ACHN (cell line): ENCODE data around the gene AGO3.

Experiments used
- DNase-seq: peaks from one replicate; pipeline ENCODE4 v3.0.0-alpha.2; 2015
- in situ Hi-C: cut with HindIII; loops from 2 replicates; pipeline ENCODE4 v1.10.0; 2017; ENCODE audit warnings: low sequenced_read_pairs, low pct_ligation_motif_present, low pct_unique_long_range_greater_than_20kb

AGO3 gene

GRCh38 chr1:36088577-36089392 lies 157.9 kb downstream of the AGO3 start, which contains the start of gene ADPRS:
Gene ADPRS, plus strand, starts transcription at chr1:36088892. Its CDS starts 13 bp downstream, at chr1:36088905.
- DNase-seq: peak; percentile 87
- in situ Hi-C loops: no loop called here

DNA sequence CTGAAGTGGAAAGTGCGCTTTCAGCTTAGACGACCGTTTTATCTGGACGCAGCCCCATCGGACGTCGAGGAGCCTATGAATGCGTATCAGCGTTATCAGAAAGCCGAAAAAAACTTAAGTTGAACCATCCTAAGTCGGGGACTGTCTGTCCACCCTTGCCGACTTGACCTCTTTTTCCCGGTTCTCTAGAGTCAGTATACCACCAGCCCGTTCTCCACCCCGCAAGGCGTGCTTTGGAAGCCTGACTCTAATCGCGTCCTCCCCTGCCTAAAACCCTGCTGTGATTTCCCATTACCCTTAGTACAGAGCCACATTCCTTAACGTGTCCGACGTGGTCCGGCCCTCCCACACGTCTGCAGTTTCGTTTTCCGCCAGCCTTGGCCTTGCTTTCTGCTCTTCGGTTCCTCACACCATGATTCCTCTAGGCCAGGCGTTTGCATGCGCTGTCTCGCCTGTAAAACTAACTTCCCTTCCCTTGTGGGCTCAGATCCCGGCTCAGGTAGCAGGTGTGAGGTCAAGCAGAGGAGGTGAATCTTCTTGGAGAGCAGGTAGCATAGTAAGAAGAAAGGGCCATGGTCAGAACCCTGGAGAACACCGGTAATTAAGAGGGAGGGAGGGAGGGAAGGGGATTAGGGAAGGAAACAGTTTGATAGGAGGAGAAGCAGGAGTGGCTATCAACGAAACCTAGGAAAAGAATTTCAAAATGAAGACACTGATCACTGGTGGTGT lies 158.7 kb downstream of the AGO3 start:
- peak; percentile 70 for DNase-seq
- in situ Hi-C loops: no loop called here

GRCh38 chr1:36091141-36091540 lies 160.2 kb downstream of the AGO3 start:
- in situ Hi-C loops: no loop called here
- DNase-seq: no peak

GRCh38 chr1:36091698-36092097 lies 160.8 kb downstream of the AGO3 start:
- in situ Hi-C loops: no loop called here
- no peak for DNase-seq

DNA sequence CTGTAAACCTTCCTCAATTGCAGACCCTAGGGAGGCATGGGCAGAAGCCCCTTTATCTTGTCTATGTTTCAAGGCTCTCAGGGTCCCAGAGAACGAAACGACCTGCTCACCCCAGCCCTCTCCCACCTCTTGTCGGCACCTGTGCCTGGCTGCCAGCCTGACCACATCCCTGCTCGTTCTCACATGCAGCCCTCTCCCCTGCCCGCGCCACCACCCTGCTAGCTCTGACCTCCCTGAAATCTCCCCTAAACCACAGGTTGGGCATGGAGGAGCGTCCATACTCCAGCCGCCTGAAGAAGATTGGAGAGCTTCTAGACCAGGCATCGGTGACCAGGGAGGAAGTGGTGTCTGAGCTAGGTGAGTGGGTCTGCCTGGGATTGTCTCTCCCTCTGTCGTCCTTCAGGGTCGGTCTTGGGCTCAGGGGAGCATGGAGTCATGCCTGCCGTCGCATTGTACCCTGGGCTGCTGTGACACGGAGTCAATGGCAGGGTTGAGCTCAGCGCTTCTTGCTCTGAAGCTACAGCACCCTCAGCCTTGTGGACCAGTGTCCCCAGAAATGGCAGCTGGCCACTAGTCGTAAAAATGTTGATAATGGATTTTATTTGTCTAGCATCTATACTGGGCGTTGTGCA lies 161.4 kb downstream of the AGO3 start:
- in situ Hi-C loops: no loop called here
- no peak for DNase-seq

DNA sequence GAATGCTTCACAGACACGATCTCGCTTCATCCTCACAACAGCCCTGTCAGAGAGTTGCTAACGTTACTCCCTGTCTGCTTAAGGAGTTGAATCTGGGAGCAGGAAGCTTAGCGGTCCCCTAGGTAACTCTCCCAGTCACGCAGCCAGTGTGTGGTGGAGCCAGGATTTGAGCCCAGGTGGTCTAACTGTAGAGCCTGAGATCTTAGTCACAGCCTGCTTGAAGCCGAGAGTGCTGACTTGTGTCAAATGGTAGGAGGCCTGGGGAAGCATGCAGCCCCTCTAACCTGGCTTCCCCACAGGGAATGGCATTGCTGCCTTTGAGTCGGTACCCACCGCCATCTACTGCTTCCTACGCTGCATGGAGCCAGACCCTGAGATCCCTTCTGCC lies 161.9 kb downstream of the AGO3 start:
- in situ Hi-C loops: no loop called here
- DNase-seq: no peak

DNA sequence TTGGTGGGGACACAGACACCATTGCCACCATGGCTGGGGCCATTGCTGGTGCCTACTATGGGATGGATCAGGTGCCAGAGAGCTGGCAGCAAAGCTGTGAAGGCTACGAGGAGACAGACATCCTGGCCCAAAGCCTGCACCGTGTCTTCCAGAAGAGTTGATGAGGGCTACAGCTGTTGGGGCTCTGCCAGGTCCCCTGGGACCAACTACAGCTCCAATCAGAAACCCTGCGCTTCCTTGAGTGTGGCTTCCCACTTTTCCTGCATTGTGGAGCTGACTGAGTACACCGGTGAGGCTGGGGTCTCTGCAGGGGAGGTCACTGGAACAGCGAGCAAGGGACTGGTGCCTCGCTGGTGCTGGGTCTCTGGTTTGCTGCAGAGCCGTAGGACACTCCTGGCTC lies 162.3 kb downstream of the AGO3 start:
- DNase-seq: no peak
- in situ Hi-C loops: no loop called here

- no peak for DNase-seq
- in situ Hi-C loops: no loop called here
Measured at GRCh38 chr1:36093929-36094328, 163.0 kb downstream of the AGO3 start.

DNA sequence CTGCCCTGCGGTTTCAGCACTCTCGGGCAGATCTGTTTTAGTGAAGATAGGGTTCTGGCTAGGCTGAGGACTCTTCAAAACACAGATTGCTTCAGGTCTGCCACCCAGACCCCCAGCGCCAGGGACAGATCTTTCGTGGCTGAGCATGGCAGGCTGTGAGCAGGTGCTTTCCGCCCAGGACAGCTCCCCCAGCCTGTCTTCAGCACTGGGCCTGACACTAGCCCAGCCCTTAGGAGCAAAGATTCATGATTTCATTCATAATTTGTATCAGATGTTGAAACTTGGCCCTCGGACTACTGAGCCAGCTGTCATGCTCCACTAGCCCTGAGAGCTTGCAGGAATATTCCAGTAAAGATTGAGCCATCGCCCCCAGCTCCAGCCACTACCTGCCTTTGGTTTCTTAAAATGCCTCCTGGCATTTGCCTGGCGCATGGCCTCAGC lies 163.7 kb downstream of the AGO3 start:
- no peak for DNase-seq
- in situ Hi-C loops: no loop called here

GRCh38 chr1:36095760-36096405 lies 165.0 kb downstream of the AGO3 start:
- in situ Hi-C loops: no loop called here
- no peak for DNase-seq

DNA sequence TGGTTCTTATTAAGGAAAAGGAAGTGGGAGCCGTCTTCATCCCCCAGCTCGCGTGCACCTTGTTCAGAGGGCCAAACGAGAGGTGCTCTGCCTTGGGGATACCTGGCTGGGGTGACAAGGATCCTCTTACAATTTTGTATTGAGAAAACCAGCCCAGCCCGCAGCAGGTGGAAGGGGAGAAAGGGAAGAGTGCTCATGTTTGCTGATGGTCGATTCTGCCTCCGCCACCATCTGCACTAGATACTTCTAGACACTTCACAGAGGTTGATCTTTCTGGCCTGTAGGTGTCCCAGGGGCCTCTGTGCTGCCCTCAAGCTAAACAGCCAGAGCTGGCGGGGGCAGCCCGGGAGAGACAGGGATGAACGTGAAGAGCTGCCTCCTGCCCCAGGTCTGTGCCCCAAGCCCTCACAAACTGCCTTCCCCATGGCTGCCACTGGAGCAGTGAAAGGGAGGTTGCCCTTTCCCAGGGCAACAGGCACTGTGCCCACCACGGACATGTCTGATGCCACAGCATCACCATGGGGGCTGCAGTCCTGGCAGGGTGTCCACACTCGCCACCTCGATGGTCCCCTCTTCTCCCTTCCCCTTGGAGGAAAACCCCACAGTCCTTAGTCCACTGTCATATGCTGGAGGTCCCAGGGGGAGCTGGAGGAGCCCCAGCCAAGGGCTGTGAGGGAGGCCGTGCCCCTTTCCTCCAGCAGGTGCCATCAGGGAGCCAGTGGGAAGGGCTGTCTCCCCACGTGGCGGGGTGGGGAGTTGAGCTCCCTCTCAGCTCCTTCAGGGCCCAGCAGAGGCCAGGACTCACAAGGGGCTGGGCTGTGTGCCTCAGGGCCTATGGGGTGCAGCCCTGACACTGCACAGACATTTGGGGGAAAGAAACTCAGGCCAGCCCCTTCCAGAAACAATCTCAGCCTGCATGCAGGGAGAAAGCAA lies 165.9 kb downstream of the AGO3 start:
- DNase-seq: peak; percentile 37
- in situ Hi-C loops: no loop called here

GRCh38 chr1:36097693-36098585 lies 167.0 kb downstream of the AGO3 start:
- in situ Hi-C loops: no loop called here

DNA sequence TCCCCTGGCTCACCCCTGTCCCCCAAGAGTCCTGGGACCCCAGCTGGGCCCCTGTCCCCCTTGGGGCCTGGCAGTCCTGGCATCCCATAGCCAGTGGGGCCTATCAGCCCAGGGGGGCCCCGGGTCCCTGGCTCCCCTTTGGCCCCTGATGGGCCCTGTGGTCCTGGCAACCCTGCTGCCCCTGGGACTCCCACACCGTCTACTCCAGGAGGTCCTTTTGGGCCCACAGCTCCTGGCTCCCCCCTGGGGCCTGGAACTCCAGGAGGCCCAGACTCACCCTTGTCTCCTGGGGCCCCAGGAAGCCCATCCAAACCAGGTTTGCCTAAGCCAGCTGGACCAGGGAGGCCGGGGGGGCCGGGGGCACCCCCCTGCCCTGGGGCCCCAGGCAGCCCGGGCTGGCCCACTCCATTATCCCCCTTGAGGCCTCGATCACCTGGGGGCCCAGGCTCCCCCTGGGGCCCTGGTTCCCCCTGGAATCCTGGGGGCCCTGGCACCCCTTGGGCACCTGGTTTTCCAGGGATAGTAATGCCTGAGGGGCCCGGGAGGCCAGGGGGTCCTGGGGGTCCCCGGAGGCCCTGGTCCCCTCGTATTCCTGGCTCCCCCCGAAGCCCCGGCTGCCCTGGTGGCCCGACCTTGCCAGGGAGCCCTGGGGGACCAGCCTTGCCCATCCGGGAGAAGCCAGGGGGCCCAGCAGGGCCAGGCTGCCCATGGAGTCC lies 167.9 kb downstream of the AGO3 start:
- no peak for DNase-seq
- in situ Hi-C loops: no loop called here

More at GRCh38 chr1:36097693-36098585, 167.0 kb downstream of the AGO3 start:
- no peak for DNase-seq

- in situ Hi-C loops: no loop called here
- peak; percentile 70 for DNase-seq
Measured at GRCh38 chr1:36099681-36100341, 168.9 kb downstream of the AGO3 start.

GRCh38 chr1:36100376-36100775 lies 169.5 kb downstream of the AGO3 start:
- in situ Hi-C loops: no loop called here
- no peak for DNase-seq

DNA sequence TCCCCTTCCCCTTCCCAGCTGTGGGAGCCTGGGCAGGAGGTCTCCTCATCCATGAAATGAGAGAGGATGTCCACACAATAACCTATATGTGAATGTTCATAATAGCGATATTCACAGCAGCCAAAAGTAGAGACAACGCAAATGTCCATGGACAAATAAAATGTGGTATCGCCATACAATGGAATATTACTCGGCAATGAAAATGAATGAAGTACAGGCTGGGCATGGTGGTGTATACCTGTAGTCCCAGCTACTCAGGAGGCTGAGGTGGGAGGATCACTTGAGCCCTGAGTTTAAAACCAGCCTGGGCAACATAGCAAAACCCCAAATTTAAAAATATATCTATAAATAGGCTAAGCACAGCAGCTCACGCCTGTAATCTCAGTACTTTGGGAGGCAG lies 170.6 kb downstream of the AGO3 start:
- DNase-seq: no peak
- in situ Hi-C loops: no loop called here
